ENCODE results near the gene CLIC3.

GRCh38 chr9:136985027-136985602 is 11.3 kb downstream of the CLIC3 start:
- TF ChIP-seq EP300 (IDR thresholded peaks at IDR 0.05; ENCODE audit: low read depth), result no peak
- no peak for TF ChIP-seq CTCF (IDR thresholded peaks at IDR 0.05)
- no peak for TF ChIP-seq POLR2A (IDR thresholded peaks at IDR 0.05)
